ENCODE data around the gene RFX6. TPM values are rescaled to one million over a fixed set of nuclear protein-coding genes. Genes with fewer than 3 reads are reported as not detected.

The RFX6 gene
- total RNA-seq, 1 experiment from 2014 or later: not detected

DNA sequence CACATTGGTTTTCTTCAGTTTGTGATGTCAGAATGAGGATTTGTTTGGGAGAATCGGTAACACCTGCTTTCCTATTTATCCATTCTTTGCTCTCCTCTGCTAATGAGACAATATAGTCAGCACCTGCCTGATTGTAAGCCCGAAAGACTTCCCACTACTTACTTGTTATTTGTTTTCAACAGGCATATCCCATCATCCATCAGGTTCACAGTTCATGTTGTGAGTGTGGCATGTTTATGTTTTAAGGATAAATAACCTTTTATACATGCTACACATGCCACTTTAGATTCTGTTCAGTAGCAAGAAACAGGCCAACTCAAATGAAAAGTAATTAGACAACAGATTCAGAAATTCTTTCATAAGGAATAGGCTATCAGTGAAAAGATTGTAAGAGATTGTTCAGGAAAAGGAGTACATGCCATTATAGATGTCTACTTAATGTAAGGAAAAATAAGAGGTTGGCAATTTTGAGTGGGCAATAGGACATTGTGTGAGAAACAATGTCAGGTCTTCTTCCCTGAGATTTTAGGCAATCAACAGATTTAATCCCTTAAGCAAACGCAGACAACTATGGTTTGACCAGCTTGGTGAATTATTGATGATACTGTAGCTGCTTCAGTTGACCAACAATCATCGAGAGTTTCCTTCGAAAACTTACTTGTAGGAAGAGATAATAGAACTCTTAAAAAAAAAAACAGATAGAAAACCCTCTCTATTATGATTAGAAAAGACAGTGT is 40.3 kb upstream of the RFX6 start:
- CTCF ChIA-PET: no interaction called here
- Histone ChIP-seq H4K20me1 (ENCODE audit: insufficient read depth) (no peaks in the 10 kb centered on the region), H3K9me2 (ENCODE audit: insufficient read depth) (no peaks in the 10 kb centered on the region), H3K27me3 (ENCODE audit: insufficient read depth, low read depth) (no peaks in the 10 kb centered on the region), H3K4me3 (no peak overlapping the region), H3K79me2 (ENCODE audit: low read depth) (no peaks in the 10 kb centered on the region), H3K4me2 (no peak overlapping the region), H2AFZ (peak overlapping the region; percentile 48), H3K9me3 (ENCODE audit: insufficient read depth, low read depth) (no peaks in the 10 kb centered on the region; the same call in 1 of the 2 replicates), H3K4me1 (replicated peaks; ENCODE audit: insufficient read depth) (no peaks in the 10 kb centered on the region), H3F3A (ENCODE audit: insufficient read depth, low read depth) (no peaks in the 10 kb centered on the region), H3K27ac (no peak overlapping the region), H3K36me3 (ENCODE audit: low read depth) (no peaks in the 10 kb centered on the region)
- no peak for TF ChIP-seq EZH2 (IDR thresholded peaks at IDR 0.05; ENCODE audit: low read depth)
- intact Hi-C loops (cut with micrococcal nuclease; ENCODE audit: unreplicated experiment): no loop called here
- POLR2A ChIA-PET (ENCODE audit: unreplicated experiment): no interaction called here
- BruUV-seq (replicated peaks): no TSS peak
- DNase-seq: no peak

DNA sequence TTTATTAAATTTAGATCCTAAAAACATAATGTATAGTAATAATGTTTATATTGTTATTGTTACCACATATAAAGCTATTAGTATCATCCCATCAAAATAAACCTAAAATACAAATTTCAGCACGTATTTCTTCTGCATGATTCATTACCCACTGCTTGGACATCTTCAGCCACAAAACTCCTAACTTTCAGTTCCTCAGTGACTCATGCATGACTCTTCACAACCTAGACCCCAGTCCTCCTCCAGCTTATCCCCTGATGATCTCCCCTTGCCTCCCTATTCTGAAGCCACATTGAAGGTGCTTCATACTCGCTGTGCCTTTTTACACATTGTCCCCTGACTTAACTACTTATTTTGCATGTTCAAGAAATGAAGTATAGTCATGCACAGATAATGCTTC is 37.0 kb upstream of the RFX6 start:
- H3K36me3 ChIP-seq (ENCODE audit: low read depth): no peaks in the 10 kb centered on the region
- no peak overlapping the region for H2AFZ ChIP-seq
- no peak overlapping the region for H3K4me2 ChIP-seq
- intact Hi-C loops (cut with micrococcal nuclease; ENCODE audit: unreplicated experiment): loop anchor here (10.0 kb wide), 1 partner anchor 305 kb away; no protein-coding TSS in a partner anchor
- DNase-seq: no peak
- H3K9me3 ChIP-seq (ENCODE audit: insufficient read depth, low read depth): no peaks in the 10 kb centered on the region; the same call in 1 of the 2 replicates
- H3F3A ChIP-seq (ENCODE audit: insufficient read depth, low read depth): no peaks in the 10 kb centered on the region
- no peaks in the 10 kb centered on the region for H3K9me2 ChIP-seq (ENCODE audit: insufficient read depth)
- BruUV-seq (replicated peaks): no TSS peak
- H3K4me3 ChIP-seq: no peak overlapping the region
- ChIA-PET CTCF (no interaction called here), POLR2A (ENCODE audit: unreplicated experiment) (no interaction called here)
- no peaks in the 10 kb centered on the region for H3K4me1 ChIP-seq (replicated peaks; ENCODE audit: insufficient read depth)
- no peak for TF ChIP-seq EZH2 (IDR thresholded peaks at IDR 0.05; ENCODE audit: low read depth)
- TF ChIP-seq, protein P1, sequence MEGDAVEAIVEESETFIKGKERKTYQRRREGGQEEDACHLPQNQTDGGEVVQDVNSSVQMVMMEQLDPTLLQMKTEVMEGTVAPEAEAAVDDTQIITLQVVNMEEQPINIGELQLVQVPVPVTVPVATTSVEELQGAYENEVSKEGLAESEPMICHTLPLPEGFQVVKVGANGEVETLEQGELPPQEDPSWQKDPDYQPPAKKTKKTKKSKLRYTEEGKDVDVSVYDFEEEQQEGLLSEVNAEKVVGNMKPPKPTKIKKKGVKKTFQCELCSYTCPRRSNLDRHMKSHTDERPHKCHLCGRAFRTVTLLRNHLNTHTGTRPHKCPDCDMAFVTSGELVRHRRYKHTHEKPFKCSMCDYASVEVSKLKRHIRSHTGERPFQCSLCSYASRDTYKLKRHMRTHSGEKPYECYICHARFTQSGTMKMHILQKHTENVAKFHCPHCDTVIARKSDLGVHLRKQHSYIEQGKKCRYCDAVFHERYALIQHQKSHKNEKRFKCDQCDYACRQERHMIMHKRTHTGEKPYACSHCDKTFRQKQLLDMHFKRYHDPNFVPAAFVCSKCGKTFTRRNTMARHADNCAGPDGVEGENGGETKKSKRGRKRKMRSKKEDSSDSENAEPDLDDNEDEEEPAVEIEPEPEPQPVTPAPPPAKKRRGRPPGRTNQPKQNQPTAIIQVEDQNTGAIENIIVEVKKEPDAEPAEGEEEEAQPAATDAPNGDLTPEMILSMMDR (conservative IDR thresholded peaks at IDR 0.05): no peak
- H3K27me3 ChIP-seq (ENCODE audit: insufficient read depth, low read depth): no peaks in the 10 kb centered on the region
- H3K27ac ChIP-seq: no peak overlapping the region
- H3K79me2 ChIP-seq (ENCODE audit: low read depth): no peaks in the 10 kb centered on the region
- H4K20me1 ChIP-seq (ENCODE audit: insufficient read depth): no peaks in the 10 kb centered on the region

DNA sequence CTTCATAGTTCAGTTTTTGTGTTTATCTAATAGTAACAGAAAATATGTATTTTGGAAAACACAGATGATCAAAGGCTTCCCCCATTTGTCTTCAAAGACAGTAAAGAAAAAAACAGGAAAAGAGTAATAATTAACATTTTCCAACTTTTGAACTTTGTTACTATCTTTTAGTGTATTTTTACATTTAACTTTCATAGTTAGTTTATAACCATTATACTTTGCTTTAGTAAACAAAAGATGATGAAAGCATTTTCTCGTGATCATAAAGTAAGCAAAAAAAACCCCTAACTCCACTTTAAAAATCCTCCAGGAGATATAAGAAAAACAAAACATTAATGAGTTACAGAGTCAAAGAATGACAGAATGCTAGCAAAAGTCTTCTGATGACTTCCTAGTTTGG is 34.6 kb upstream of the RFX6 start:
- Histone ChIP-seq H3K4me2 (no peak overlapping the region), H3K27me3 (ENCODE audit: insufficient read depth, low read depth) (no peaks in the 10 kb centered on the region), H2AFZ (no peak overlapping the region), H3F3A (ENCODE audit: insufficient read depth, low read depth) (no peaks in the 10 kb centered on the region), H4K20me1 (ENCODE audit: insufficient read depth) (no peaks in the 10 kb centered on the region), H3K9me3 (ENCODE audit: insufficient read depth, low read depth) (no peaks in the 10 kb centered on the region), H3K79me2 (ENCODE audit: low read depth) (no peaks in the 10 kb centered on the region), H3K4me1 (replicated peaks; ENCODE audit: insufficient read depth) (no peaks in the 10 kb centered on the region), H3K4me3 (no peak overlapping the region), H3K36me3 (ENCODE audit: low read depth) (no peaks in the 10 kb centered on the region), H3K27ac (no peak overlapping the region), H3K9me2 (ENCODE audit: insufficient read depth) (no peaks in the 10 kb centered on the region)
- ChIA-PET CTCF (no interaction called here), POLR2A (ENCODE audit: unreplicated experiment) (no interaction called here)
- no peak for DNase-seq
- no peak for TF ChIP-seq EZH2 (IDR thresholded peaks at IDR 0.05; ENCODE audit: low read depth)
- no TSS peak for BruUV-seq (replicated peaks)
- intact Hi-C loops (cut with micrococcal nuclease; ENCODE audit: unreplicated experiment): loop anchor here (10.0 kb wide), 1 partner anchor 308 kb away; no protein-coding TSS in a partner anchor

DNA sequence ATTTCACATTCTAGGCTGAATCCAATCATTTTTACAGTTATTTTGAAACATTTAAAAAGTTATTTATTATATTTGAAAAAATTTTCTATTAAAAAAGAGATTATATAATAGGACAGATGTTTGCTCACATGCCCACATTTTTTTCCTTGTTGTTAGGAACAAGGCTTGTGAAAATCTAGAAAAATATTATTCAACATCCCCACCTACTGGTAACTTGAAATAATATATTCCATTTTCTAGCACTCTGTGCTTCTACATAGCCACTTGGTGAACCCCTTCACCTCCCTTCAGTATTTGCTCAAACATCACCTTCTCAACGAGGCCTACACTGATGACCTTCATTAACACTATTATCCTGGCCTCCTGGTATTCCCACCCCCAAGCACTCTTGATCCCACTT is 29.8 kb upstream of the RFX6 start:
- intact Hi-C loops (cut with micrococcal nuclease; ENCODE audit: unreplicated experiment): loop anchor here (1.0 to 10.0 kb wide), 2 partner anchors 312 to 579 kb away; no protein-coding TSS in a partner anchor
- POLR2A ChIA-PET (ENCODE audit: unreplicated experiment): no interaction called here
- no TSS peak for BruUV-seq (replicated peaks)

More for the DNA sequence above, 29.8 kb upstream of the RFX6 start:
- Histone ChIP-seq H3F3A (ENCODE audit: insufficient read depth, low read depth) (no peaks in the 10 kb centered on the region), H3K36me3 (ENCODE audit: low read depth) (no peaks in the 10 kb centered on the region), H3K9me3 (ENCODE audit: insufficient read depth, low read depth) (no peaks in the 10 kb centered on the region), H3K27ac (no peak overlapping the region), H3K27me3 (ENCODE audit: insufficient read depth, low read depth) (no peaks in the 10 kb centered on the region), H3K79me2 (ENCODE audit: low read depth) (no peaks in the 10 kb centered on the region), H3K4me2 (no peak overlapping the region), H3K4me3 (no peak overlapping the region), H3K4me1 (replicated peaks; ENCODE audit: insufficient read depth) (no peaks in the 10 kb centered on the region), H4K20me1 (ENCODE audit: insufficient read depth) (no peaks in the 10 kb centered on the region), H2AFZ (no peak overlapping the region), H3K9me2 (ENCODE audit: insufficient read depth) (no peaks in the 10 kb centered on the region)
- no peak for TF ChIP-seq EZH2 (IDR thresholded peaks at IDR 0.05; ENCODE audit: low read depth)
- TF ChIP-seq, protein P1 (conservative IDR thresholded peaks at IDR 0.05): peak; percentile 60
- CTCF ChIA-PET: no interaction called here
- DNase-seq: no peak

Measured in PC-9 (cell line).